ENCODE measurements around the gene MLPH.
A peak's percentile ranks its signal among the peaks of the same experiment; 100 is the strongest.

MLPH gene

DNA sequence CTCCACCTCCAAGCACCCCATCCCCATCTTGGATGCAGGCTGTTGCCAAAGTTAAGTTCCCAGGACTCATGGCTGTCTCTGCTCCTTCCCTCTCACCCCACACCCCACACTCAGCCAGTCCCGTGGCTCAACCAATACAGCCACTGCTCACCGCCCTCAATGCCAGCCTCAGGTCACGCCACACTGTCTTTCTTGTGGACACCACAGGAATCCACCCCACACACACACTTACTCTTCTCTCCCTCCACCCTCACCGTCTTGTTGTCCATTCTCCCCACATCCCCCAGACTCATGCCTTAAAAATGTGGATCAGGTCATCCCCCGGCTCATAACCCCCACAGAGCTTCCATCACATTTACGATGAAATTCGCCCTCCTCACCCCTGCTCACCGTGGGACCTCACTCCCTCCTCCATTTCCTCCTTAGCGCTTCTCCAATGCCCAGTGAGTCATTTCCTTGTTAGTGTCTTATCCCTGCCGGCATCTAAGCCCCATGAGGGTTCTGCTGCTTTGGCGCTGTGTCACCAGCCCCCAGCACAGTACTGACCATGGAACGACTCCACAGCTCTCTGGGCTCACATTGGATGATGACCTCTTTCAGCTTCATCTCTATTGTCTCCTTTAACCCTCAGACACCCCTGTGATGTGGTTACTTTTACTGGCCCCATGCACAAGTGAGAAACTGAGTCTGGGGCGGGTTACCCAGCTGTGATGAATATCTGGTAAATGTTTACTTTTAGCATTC is 13.8 kb downstream of the MLPH start:
- DNase-seq (ENCODE audit: low read depth) = peak; percentile 100

DNA sequence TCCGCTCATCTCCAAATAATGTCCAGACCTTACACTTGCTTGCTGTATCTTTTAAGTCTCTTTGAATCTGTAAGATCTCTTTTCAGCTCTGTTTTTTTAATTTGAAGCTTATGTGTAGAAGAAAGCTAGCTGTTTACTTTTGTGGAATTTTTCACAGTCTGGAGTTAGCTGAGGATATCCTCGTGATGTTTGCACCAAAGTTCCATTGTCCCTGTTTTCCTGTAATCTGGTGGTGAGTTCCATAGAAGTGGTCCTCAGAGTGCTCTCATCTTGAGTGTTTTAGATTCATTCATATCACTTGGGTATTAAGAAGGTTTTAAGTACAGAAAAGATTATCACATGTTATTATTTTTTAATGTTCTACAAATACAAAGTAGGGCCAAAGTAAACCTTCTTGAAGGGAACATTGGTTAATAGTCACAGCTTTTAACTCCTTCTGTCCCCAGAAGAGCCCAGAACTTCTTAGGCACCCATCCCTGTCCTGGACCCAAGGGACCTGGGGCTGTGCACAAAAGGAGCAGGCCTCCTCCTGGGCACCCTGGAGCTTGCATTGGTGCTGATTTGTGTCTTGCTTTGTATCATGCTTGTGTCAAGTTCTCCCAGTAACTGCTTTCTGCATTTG is 15.0 kb downstream of the MLPH start:
- DNase-seq (ENCODE audit: low read depth) = no peak

DNA sequence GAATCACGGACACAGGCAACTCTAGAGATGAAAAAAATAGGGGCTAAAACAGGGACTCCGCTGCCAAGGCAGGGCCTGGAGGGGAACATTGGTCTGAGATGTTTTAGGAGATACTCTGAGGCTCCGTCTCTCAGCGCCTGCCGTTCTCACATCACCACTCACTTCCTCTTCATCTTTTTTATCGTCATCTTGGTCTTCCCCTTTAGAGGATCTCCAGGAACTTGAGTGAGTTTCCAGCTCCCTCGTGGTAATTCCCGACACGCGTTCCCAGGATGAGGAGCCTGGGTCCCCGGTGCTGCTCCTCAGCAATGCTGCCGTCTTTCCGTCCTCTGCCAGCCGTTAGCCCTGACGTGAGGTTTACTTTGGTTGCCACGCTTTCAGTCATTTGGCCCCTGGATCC is 16.1 kb downstream of the MLPH start:
- DNase-seq (ENCODE audit: low read depth) = no peak

DNA sequence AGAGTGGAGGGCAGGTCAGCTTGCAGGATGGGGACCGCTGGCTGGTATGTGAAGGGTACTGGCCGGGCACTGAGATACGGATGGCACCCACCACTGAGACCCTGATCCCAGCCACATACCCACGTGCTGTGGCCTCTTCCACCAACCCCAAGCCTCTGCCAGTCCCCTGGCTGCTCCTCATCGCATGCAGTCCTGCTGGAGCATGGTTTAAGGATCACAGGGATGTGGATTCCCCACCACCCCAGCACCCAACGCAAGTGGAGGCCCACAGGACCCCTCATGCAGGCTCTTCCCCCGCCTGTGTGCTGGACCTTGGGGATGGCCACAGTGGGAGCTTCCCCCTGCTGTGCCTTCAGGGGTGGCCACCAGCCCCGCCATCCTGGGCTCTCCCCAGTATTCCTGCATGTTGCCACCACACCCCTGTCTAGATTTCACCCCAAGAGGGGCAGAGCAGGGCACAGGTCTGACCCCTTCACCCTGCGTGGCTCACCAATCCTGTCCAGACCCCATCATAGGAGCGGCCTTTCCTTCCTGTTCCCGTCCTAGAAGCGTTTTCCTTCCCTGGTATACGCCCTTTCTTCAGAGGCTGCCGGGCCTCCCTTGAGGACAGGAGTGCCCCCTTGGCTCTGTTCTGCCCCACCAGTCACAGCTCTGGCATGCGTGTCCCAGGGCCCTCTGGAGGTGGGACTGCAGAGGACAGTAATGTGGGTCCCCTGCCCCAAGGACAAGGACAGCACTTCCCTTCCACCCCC is 18.3 kb downstream of the MLPH start:
- DNase-seq (ENCODE audit: low read depth) = no peak

DNA sequence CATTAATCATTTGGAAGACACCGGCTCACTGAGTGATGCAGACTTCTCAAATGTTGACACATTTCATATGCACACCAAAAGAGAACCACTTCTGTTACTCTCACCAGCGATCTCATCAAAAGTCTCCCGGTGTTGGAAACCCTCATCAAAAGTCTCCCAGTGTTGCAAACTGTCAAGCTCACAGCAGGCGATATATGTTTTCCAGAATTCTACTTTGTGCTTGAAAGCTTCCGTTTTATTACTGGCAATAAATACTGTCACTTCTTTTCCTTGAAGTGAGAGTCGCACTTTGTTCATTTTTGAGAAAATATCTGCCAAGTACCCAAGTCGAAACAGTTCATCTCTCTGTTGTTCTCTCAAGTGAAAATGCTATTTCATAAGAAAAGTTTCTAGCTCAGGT is 20.5 kb downstream of the MLPH start:
- no peak for DNase-seq (ENCODE audit: low read depth)

DNA sequence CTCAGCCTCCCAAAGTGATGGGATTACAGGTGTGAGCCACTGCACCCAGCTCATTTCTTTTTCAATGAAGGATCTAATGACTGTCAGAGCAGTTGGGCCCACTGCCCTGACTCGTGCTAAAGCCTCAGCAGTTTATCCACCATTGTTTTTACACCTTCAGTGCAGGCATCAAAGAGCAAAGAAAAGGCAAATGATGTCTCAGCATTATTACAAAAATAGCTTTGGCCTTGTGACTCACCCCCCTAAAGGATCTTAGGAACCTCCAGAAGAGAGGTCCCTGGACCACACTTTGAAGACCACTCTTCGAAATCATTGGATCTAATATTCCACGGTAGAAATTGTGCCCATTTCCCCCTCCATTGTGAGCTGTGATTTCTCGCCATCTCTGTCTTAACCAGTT is 21.3 kb downstream of the MLPH start:
- no peak for DNase-seq (ENCODE audit: low read depth)

DNA sequence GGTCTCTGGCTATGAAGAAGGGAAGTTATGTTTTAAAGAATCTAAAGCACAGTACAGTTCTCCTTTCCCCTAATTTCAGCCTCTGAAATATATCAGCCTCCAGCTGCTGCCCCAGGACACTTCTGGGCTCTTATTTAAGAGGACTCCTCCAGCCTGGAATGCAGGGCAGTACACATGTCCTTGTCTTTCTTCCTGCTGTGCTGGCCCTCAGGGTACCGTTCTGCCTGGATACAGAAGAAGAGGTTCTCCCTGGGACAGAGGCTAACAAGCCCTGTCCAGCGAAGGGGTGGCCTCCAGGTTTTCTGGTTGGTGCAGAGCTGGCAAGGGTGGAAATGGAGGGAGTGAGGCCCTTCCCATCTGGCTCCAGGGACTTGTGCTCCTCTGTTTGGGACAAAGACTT is 22.1 kb downstream of the MLPH start:
- no peak for DNase-seq (ENCODE audit: low read depth)

DNA sequence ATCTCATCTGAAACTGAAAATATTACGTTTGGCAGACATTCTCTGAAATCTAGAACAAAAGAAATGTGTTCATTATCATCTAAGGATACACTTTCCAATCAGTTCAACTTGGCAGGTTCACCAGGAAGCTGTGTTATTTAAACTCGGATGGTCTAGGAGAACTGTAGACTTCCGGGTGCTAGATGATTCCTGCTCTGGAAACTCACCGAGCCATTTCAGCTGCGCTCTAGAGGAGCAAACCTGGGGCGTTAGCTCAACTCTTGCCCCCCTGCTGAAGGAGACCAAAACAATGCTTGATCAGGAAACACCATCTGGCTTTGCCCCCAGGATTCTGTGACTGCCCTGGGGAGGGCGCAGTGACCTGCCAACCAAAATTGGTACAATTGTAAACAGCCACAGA is 22.9 kb downstream of the MLPH start:
- DNase-seq (ENCODE audit: low read depth) = no peak

DNA sequence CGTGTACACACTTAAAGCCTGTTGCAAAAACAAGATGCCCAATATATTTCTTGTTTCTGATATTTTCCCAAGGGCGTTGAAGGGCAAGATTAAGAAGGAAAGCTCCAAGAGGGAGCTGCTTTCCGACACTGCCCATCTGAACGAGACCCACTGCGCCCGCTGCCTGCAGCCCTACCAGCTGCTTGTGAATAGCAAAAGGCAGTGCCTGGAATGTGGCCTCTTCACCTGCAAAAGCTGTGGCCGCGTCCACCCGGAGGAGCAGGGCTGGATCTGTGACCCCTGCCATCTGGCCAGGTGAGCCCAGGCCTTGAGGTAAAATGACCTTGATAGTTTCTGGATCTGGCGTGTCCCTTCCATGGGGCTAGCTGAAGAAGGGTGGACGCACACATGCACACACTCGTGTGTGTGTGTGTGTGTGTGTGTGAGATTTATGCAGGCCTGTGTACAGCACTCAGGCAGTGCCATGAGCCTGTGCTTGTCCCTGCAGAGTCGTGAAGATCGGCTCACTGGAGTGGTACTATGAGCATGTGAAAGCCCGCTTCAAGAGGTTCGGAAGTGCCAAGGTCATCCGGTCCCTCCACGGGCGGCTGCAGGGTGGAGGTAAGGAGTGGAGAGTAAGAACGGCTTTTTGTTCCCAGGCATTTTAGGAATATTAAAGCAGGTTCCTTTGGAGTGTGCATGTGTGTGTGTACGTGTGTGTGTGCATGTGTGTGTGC is 23.6 kb downstream of the MLPH start:
- no peak for DNase-seq (ENCODE audit: low read depth)

DNA sequence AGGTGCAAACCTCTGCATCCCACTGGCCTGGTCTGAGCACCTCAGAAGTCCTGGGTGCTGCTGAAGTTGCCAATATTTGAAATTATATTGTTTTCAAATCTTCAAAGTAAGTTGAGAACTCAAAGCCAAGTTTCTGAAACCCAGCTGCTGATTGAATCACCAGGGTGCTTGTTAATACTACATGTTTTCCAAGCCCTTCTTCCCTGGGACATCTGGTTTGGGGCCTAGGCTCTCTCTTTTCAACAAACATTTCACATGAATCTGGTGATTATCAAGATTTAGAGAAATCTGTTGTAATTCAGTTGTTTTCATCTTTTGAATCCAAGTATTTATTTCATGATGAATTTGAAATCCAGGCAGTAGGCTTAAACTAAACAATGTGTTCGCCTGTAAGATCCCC is 24.4 kb downstream of the MLPH start:
- no peak for DNase-seq (ENCODE audit: low read depth)

DNA sequence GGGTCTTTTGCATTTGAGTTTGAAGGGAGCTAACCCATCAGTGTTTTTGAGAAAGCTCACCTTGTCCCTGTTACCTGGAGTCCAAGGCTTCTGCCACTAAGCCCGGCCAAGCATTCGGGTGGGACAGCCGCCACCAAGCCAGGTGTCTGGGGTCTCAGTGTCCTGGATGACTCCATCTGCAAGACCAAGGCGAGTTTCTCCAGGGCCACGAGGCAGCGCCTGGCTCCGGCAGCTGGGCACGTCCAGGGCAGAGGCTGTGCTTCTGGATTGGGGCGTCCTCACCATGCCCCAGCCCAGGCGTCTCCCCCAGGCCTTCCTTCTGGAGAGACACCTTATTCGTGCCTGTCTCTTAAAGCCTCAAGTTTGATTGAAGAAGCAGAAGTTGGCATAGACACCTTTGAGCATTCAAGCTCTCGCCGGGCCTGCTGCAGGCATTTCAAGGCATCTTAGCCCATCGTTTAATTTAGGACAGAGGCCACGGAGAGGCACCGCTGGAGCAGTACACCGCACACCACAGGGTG is 24.9 kb downstream of the MLPH start:
- DNase-seq (ENCODE audit: low read depth) = no peak

DNA sequence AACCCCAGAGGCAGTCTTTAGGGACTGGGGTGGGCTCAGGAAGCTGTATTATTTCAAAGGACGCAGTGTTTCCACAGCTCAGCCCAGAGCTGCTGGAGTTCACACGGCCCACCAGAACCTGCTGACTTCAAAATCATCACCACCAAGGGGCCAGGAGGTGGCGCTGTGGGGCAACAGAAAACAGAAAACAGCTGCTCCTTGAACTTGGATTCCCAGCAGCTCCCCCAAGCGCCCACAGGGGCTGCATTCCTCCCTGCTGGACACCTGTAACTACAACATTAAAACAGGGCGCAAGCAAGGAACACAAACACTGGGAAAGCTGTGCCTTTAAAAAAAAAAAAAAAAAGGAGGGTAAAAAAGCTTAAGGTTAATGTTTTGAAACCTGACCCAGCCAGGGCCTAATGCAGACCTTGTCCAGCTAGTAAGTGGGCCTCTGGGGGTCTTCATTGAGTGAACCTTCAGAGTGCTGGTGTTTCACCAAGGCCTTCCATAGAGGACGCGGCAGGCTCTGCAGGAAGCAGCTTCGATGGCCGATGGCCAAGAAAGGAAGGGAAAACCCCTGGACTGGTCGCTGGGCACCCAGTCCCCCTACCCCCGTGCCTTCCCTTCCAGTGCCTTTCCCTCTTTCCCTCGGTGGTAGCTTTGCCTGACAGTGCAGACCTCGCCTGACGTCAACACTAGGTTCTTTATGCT is 25.9 kb downstream of the MLPH start:
- DNase-seq (ENCODE audit: low read depth) = peak; percentile 47

DNA sequence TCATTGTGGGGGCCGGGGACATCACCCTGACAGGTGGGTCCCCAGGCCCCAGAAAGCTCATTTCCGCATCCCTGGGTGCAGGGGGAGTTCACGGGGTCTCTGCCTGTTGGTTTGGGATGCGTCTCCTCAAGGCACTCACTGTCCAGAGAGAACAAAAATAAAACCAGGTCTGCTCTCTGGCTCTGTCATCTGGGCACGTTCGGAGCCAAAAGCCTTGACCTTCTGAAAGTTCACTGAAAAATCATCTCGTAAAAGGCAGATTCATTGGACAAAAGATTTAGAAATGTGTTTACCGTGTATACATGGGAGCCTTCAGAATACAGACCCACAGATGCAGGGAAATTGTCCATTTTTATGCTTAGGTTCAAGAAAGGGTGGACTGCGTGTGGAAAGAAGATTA is 26.6 kb downstream of the MLPH start:
- no peak for DNase-seq (ENCODE audit: low read depth)

DNA sequence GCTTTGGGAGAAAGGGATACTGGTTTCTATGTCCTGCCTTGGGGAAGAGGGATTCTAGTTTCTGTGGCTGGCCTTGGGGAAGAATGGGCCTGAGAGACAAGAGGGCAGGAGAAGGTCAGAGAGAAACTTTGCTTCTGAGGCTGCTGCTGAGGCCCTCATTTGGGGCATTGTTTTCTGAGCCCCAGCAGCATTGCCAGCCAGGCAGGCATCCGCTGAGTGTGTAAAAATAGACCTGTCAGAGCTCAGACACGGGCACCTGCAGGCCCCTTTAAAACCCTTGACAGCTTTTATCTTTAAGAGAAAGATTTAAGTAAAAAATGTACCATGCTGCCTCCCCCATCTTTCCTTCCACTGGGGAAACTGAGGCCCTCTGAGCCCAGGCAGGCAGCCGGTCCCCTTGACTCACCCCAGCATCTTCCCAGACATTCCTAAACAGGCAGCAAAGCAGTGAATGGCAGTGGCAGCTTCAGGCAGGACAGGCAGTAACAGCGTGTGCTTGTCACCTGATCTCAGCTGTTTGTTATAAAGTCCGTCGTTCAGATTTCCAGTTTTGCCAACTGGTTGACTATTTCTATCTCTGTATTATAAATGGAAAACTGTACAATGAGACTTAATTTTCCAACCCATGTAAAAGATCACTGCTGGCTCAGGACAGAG is 27.6 kb downstream of the MLPH start:
- DNase-seq (ENCODE audit: low read depth) = no peak

DNA sequence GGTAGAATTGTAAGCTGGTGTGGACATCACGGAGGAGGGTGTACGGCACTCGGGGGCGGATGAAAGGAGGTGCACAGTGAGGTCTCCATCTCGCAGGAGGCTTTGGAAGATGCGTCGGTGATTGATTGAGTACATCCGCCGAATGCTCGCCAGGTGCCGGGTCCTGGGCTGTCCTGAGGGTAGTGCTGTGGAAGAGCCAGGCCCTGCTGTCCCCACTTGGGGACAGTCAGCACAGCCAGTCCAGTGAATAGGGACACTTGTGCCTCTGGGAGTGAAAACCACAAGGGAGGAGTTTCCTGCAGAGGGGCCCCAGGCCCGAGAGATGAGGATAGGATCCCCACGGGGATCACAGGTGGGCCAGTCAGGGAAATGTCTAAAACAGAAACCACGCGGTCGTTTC is 28.1 kb downstream of the MLPH start:
- no peak for DNase-seq (ENCODE audit: low read depth)

DNA sequence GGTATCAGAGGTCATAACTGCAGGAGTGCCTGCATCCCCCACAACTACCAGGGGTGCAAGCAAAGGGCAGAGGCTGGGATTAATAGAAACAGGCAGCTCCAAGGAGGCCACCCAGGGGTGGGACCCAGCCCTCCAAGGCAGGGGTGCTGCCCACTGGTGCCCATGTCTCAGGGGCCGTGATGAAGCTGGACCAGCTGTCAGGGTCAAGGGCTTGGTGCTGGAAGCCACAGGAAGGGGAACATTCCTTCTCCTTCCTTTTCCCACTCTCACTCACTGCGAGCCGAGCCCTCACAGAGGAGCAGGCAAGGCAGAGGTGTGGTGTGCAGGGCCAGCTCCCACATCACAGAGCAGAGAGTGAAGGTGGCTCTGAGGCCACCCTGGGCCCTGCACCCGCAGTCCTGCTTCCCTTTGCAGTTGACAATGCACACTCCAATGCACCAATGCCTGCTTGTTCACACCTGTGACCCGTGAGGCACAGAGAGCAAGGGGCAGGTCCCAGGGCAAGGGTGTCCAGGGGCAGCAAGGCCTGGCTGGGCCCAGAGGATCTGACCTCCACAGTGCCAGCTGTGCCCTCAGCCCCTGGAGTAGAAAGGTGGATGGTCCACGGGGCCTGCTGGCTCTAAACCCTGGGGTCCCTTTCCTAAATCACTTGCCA is 28.7 kb downstream of the MLPH start:
- no peak for DNase-seq (ENCODE audit: low read depth)

DNA sequence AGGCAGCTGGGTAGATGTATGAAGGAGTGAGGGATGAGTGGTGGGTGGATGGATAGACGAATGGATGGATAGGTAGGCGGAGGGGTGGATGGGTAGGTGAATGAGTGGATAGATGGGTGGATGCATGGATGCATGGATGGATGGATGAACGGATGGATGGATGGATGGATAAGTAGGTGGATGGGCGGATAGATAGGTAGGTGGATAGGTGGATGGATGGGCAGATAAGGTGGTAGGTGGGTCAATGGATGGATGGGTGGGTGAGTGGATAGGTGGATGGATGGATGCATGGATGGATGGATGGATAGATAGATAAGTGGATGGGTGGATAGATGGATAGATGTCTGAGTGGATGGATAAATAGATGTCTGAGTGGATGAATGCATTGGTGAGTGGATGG is 30.1 kb downstream of the MLPH start:
- DNase-seq (ENCODE audit: low read depth) = no peak

DNA sequence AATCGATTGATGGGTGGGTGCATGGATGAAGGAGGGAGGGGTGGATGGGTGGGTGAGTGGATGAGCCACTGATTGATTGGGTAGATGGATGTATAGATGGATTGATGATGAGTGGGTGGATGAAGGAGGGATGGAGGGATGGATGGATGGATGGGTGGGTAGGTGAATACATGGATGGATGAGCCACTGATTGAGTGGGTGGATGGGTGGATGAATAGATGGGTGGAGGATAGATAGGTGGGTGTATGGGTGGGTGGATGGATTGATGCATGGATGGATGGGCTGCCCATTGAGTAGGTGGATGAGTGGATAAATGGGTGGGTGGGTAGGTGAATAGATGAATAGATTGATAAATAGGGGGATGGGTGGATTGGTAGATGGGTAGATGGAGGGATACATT is 30.9 kb downstream of the MLPH start:
- no peak for DNase-seq (ENCODE audit: low read depth)

DNA sequence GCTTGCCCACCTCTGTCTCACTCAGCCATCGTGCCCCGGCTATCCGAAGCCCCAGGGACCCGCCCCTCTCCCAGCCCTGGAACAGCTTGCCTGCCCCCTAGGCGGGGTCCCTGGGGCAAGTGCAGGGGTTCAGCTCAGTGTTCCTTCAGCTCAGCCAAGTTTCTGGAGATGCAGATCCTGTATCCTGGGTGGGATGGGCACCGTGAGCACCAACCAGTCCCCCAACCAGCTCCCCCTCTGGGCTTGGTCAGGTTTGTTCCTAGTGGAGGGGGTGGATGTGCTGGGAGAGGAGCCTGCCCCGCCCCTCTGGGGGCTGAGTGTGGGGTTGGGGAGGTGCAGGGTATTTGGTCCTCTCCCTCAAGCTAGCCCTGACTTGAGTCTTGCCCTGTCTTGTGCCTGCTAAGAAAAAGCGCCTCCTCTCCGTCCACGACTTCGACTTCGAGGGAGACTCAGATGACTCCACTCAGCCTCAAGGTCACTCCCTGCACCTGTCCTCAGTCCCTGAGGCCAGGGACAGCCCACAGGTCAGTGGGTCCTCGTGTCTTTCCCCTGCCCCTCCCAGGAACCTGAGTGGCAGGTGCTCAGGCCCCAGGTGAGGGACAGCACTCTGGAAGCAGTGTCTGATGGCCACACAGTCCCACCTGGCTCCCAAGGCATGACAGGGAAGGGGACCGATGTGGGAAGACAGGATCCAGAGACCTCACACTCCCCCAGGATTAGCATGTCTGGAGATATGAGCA is 32.6 kb downstream of the MLPH start:
- no peak for DNase-seq (ENCODE audit: low read depth)

DNA sequence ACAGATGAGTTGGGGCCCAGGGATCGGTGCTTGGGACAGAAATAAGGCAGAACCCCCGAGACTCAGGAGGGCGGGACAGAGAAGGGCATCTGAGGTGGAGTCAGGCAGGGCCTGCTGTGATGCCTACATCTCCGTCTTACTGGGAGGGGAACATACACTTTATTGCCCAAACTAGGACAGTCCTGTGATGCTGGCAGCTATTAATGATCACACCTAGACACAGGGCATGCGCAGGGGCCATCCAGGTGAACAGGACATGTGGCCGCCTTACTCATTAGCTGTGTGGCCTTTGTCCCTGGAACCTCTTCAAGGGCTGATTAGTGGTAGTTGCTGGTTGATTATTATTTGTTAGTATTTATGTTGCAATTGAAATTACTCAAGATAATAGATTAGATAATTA is 33.2 kb downstream of the MLPH start:
- no peak for DNase-seq (ENCODE audit: low read depth)

All from non-pigmented ciliary epithelial cell (primary cell).